Non-pigmented ciliary epithelial cell (primary cell): Measurements from ENCODE around the gene XPNPEP1.

Experiments used
- DNase-seq: peaks from one replicate; pipeline ENCODE4 v3.0.0-alpha.2; 2010; ENCODE audit warnings: low read depth

Gene XPNPEP1

DNA sequence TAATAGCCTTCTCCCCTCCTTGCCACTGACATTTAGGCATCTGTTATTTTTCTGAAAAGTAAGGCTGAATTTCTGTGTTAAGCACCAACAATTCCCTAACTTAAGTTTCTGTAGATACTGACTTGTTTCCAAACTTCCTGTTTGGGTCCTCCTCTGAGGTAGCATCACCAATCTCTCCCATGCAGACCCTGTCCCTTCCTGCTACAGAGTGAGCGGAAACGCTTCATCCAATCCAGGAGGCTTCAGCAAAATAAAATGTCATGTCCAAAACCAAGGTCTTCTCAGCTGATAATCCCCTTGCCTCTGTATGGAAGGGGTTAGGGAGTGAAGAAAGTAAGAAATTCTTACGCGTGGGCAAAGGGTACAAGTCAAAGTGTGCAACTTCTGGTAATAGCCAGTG lies 29.9 kb downstream of the XPNPEP1 start:
- DNase-seq = no peak

DNA sequence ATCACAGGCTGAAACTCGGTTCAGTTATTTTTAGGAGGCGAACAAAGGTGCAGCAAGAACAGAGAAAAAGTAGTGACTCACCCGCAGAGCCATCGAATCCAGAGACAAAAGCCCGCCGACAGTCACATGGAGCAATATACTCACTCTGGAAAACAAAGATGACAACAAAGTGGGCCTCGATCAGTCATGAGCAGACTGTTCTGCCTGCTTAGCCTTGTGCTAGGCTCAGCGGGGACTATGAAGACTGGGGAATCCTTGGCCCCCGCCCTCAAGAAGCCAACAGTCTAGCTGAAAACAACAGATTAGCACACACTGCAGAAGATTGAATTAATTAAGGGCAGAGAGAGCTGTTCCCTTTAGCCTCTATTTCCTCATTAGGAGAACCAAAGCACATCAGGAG lies 30.4 kb downstream of the XPNPEP1 start:
- no peak for DNase-seq

DNA sequence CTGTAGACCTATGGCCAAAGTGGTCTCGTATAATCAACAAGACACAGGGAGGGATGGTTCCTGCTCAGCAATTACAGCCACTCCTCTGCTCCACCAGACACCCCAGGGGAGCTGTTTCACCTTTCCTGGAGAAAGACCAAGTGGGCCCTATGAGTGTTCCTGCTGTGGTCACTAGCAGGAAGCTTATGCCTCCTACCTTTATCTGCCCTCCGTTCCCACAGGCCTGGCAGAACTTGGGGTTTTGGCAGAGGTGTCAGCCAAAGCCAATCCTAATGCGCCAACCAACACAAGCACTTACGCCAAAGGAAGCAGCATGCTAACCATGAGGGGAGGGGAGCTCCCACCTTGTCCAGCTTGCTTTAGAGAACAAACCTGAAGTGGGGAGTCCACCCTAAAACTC lies 31.2 kb downstream of the XPNPEP1 start:
- no peak for DNase-seq

DNA sequence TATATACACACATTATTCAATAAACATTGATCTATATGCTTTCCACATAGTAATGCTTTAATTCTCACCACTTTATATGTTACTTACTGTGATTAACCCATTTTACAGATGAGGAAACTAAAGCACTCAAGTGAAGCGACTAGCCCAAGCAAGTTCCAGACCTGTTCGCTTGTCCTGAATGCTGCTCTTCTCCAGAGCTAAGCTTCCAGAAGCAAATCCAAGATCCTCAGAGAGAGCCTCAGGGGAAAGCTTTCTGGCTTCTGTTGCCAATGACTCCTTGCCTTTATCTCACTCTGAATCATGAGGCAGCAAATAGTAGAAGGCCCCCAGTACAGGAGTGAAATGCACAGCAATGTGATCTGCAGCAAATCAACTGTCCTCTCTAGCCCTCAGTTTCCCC lies 32.2 kb downstream of the XPNPEP1 start:
- no peak for DNase-seq

DNA sequence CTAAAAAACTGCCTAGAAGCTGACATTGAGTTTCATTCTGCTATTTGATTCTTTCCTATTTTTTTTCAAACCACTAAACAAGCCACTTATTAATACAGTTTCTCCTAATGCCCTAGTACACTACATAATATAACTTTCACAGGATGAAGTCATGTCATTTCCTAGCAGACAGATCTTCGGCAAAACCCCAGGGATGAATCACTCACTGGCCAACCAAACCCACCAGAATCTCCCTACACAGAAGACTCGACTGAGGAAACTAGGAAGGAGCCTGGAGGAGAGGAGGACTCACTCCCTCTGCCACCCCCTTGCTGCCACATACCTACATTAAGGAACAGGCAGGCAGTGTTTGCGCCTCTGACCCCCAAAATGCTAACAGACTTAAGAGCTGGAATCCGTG lies 33.4 kb downstream of the XPNPEP1 start:
- peak; percentile 83 for DNase-seq

DNA sequence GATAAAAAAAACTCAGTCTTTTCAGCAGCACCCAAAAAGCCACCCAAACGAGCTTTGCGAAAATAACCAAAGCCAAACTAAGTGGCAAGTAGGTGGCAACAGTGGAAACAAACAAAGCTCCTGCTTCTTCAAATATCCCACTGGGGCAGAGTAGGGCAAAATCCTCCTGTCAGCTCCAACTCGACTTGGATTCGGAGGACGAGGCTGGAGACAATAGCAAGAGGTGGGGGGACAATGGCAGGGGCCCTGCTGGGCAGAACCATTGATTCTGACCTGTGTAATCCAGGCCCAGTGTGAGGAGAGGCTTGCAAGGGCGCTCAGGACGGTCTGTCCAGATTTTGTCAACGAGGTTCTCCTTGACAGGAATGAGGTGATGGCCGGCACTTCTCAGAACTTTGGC lies 35.5 kb downstream of the XPNPEP1 start:
- no peak for DNase-seq

DNA sequence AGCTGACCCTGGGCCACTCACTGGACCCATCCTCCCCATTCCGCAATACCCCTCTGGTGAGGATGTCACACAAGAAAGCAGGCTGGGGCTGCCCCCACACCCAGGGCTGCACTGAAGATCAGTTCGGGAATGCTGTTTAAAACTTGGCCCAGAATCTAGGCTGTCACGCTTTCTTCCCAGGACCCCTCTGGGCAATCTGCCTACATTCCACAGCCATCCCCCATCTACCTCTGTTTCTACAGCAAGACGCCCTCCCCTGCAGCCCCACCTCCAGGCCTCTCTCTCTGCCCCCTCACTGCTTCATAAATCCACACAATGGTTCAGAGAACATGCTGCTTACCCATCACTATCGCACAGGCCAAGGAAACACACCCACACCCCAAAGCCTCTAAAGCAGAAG lies 36.1 kb downstream of the XPNPEP1 start:
- no peak for DNase-seq

DNA sequence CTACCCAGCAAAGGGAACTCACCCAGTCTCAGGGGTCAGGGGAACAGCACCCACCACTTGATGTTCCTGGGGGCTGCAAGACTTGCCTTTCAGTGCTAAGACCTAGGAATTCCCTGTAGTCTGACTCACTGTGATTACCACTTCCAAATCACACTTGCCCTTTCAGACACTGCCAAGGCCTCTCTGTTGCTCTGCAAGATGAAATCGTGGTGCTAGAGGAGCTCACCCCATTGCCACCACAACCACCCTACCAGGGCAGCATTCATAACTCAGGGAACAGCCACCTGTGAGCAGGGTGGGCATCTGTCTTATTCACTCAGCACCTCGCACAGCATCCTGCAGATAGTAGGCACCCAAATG lies 36.5 kb downstream of the XPNPEP1 start:
- no peak for DNase-seq

DNA sequence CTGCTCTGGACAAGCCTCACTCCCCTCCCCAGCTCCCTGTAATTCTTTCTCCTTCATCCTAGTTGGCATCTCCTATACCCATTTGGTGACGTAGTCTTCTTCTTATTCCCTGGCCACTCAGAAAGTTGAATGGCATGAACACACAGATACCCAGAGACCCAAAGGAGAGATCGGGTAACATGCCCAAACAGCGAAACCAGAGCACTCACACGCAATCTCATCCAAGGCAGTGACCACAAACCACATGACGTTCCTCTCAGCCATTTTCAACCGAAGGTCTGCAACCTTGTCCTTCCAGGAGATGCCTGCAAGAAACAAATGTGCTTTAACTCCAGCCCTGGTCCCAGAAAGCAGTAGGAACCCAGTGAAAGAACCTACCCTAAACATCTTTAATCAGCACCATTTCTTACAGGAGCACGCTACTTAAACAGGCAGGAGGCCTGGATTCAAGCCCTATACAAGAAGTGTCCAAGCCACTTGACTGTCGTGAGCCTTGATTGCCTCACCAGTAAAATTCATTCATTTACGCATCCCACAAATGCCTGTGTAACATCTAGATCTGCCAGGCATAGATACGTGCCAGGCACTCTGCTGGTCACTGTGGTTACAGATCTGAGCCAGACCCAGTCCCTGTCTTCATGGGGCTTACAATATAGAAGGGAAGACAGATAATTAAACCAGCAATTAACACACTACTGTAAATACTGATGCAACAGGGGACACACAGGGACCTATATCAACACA lies 37.1 kb downstream of the XPNPEP1 start:
- no peak for DNase-seq

DNA sequence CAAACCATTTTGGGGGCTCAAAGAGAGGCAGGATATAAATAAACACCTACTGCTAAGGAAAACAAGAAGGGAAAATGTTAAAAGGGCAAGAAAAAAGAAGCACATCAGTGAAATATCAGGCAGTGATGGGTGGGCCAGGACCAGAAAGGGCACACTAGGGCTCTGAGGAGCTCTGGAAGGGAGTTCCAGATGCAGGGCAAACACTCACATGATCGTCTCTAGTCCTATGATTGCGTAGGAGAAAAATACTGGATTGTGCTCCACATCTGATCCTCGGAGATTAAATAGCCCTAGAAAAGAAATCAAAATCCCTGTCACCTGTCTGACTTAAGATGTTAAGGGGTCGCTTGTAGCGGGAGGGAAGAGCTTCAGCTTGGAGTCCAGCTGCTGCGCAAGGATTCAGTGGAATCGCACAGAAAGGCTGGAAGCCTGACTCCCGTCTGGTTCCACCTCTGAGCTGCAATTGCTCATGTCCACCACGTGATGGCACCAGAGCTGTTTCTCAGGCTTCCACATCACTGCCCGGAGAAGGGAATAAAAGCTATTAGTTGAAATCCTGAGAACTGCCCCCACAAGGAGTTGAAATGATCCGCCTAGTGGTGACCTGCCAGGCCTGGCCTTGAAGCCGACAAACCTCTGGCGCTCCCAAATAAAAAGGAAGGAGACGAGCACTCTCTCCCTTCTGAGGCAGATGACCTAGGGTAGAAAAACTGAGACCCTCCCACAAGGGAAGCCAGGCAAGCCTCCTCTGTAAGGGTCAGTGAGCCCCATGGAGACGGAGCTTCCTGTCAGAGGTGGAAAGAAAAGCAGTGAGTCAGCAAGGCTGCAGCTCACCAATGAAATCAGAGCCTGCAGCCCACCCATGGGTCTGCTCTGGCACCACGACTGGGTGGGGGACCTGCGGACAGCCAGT lies 39.2 kb downstream of the XPNPEP1 start:
- DNase-seq = peak; percentile 67

DNA sequence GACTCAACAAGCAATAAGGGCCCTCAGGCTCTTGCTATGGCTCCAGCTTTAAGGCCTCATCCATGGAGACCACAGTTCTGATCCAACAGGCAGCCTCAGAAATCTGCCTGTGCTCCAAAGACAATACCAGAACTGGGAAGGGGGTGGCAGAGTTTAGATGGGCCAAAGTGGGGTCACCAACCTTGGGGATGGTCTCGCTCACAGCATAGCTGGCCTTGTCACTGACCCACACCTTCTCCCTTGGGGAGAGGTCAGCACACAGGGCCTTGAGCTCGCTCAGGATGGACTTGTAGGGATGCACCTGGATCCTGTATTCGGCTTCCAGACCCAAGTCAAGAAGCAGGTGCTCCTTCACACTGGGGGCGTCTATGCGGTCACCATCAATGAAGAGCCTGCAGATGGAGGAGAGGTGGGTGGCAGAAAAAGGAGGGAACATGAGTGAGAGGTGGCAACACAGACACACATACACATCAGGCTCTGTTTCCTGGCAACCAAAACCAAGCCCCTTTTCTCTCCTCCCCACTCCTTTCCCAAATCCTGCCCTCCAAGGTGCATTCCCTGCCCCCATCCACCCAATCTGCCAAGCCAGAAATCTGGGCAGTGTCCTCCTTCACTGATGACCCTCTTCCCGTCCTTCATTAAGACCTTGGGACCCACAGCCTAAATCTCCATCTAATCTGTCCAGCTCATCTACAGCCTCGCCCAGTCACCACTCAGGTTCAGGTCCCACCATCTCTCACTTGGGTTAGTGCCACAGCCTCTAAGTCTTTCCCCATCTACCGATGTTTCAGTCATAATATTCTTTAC lies 40.9 kb downstream of the XPNPEP1 start:
- no peak for DNase-seq

DNA sequence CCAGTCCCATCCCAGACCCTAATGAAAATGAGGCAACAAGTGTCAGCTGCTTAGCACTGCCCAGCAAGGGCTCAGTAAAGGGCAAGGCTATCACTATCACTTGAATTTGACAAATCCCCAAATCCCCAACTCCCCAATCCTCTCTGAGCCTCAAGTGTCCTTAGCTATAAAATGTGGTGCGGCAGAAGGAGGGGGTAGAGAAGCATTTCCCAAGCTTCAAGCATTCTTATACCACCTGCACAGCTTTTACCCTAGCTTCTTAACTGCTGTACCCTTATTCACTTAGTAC lies 41.6 kb downstream of the XPNPEP1 start:
- DNase-seq = no peak

DNA sequence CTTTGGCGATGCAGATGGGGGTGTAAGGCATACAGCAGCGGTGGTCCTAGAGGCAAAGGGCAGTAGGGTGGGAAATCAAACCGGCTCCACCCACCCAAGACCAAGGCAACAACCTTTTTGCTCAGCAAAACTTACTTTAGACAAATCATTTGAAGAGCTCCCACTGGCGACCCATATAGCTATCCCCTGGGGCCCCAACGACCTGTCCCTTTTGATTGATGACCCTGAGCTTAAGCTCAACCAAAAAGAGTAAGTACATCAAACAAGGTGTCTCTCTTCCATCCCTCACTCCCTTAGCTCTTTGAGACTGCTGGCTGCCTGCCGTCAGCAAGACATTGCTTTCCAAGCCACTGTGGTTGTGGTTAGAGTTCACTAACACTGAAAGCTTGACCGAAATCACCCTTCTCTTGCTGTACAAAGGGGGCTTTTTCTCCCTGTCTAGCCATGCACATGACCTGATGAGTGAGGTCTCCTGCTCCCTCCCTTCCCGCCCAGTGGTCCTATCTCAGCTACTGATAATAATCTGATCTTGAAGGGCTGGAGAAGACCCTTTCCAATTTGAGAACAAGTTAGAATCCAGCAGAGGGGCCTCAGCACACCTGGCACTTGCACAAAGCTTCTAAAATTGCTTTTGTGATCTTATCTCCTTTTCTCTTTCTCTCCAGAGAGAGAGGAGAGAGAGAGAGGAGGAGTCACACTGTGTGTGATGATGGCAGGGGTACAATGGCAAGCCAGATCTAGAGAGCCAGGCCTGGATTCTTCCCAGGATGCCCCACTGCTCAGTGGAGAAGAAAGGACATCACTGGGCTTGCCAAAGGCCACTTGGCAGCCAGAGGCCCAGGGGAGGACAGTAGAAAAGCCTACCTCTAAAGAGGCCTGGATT lies 42.2 kb downstream of the XPNPEP1 start:
- no peak for DNase-seq

DNA sequence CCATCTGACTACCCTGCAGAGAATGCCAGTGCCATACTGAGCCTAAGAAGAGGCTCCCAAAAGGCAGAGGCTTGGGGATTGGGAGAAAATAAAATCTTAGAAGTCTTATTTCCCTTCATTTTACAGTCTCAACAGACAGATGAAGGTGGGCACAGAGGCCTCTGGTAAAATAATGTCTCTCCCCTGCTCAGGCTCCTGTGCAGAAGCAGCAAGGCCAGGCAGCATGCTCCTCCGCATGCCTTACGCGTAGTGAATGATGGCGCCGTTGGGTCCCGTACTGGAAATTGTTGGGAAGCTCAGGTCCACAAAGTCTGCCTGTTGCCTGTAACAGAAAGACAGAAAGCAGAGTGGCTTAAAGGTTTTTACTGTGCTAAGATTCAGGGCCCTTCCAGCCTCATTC lies 45.8 kb downstream of the XPNPEP1 start:
- DNase-seq = no peak

DNA sequence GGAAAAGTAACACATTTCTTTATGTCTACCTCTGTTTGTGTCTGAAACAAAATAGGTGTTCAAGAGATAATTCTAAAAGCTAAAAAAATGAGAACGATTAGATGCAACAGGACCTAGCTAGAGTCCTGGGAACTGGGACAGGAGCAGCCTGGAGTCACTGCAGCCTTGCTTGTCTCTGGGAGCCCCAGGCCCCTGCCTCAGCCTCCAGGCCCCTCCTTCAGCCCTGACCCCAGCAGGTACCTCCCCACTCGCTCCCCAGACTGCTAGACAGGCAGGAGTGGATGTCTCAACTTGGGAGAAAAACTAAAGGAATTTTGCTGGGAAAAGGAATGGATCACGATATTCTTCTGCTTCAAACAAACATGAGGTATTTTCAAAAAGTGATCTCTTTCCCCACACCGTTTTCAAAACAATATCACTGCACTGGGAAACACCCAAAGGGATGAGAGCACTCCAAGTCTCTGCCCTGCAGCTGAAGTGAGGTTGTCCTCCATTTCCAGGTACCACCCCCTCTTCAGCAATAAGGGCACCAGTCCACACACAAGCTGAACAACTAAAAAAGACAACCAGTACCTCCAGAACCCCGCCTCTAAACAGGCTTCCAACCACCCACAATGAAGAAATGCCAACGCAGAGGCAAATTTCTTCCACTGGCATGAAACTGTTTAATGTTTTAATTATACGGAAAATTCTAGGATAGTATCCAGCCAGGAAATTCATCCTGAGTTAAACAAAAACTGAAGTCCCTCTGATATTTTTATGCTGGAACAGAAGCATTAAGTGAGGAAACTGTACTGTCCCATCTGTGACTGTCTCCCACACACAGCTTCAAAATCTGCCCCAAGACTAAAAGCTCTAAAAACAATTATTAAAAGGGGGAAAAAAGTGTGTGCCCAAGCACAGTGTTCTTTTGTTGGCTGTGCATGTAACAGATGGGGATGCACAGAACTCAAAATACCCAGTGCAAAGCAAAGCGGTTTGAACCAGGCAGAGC lies 47.2 kb downstream of the XPNPEP1 start:
- DNase-seq = no peak

DNA sequence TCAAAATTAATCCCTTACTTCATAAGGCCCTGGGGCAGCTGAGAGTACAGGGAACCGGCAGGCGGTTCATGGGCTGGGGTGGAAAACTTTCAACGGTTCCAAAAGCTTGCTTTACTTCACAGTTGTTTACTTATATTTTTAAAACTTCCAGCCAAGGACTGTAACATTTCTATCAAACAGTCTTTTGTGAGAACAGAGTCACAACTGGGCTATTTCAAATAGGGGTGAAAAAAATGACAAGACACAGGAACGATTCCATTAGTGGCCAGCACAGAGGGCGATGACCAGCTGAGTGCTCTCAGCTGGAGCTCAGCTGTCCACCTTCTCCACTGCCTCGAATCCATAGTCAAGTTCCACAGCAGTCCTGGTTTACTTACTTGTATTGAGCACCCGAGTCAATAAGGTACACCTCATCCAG lies 48.2 kb downstream of the XPNPEP1 start:
- no peak for DNase-seq

DNA sequence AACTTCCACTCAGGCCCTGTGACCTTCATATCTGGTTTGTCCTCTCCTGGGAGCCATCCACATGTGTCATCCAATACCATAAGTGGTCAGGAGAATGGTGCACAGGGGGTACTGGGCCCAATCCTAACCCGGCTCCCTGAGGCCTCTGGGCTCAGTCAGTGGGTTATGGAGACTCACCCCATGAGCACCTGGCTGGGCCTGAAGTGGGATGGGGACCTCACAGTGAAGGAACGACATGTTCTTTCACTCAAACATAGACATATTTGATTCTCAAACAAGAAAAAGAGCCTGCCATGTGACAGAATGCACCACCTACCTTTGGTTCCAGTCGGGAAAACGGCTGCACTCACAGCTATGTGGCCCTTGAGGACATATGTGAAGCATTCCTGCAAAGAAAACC lies 51.8 kb downstream of the XPNPEP1 start:
- DNase-seq = no peak

DNA sequence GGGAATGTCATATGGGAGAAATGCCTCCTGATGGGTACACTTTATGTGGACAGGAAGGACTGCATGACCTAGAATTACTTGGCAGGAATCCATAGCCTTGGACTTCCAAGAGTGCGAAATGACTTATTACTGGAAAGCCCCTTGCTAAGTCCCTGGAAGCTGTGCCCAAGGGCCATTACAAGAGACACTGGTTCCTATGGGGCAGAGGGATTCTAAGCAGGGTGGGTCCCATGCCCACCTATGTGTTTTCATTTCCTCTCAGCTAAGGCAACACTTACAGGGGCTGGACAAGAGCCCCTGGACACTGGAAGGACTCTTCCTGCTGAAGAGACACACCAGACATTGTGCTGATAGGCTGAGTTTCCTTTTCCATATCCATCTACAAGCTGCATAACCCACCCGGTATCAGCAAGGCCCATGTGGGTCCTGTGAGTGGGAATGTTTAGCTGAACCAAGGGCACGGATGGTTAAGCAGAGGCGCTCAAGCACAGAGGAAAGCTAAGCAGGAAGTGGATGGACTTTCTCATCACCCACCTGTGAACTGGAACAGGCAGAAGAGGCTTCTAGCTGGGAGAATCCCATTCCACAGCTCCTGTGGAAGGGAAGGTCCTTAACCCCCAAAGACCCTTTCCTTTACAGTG lies 56.2 kb downstream of the XPNPEP1 start:
- no peak for DNase-seq

DNA sequence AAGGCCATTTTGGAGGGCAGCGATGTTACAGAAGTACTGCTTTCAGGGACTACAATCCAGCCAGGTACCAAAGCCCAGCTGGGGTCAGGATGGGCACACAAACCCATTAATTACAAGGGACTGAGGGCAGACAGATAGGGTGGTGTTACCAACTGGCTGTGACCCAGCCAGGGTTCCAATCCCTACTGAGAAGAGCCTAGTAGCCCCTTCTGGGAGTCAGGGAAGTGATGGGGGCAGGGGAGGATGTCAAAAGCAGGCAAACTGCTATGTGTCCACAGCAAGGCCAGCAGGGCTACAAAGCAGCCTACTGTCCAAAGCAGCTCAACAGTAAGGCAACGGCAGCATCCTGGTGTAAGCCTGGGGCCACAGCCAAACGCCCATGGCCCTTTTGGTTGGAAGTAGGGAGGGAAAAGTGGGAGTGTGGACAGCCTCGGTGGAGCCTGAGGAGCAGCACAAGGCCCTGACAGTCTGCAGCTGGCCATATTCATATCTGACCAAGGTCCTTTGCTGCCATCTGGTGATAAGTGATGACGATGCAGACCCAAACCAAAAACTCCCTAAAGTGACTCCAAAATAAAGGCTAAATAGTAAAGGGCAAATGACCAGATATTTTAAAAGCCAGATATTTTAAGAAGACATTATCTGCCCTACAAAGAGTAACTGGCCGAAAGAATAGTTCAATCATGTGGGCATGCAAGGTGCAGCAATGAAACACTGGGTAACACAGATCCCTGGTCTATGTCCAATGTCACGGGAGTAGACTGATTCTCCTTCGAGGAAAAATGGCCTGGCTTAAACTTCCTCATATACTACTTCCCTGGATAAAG lies 56.9 kb downstream of the XPNPEP1 start:
- DNase-seq = no peak
